Measurements from ENCODE around the gene FOXP1.

FOXP1 gene

DNA sequence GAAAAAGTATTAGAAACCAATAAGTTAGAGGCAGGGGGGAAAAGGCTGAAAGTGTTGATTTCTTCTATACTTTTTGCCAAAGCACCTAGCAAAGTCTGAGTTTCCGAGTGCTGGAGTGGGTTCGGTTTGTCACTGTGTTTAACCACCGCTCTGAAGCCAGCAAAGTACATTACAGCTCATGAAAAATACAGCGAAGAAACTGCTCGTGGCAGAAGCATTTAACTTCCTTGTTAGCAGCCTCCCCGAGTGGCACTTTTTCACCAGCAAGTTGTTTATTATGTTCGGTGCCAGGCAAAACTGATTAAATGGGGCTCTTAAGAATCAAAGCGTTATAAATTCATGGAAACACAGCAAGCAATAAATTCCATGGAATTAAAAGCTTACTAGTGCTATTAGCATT lies 313.6 kb downstream of the FOXP1 start:
- H3K36me3 Mint-ChIP-seq (ENCODE audit: insufficient read depth): no peaks in the 10 kb centered on the region

DNA sequence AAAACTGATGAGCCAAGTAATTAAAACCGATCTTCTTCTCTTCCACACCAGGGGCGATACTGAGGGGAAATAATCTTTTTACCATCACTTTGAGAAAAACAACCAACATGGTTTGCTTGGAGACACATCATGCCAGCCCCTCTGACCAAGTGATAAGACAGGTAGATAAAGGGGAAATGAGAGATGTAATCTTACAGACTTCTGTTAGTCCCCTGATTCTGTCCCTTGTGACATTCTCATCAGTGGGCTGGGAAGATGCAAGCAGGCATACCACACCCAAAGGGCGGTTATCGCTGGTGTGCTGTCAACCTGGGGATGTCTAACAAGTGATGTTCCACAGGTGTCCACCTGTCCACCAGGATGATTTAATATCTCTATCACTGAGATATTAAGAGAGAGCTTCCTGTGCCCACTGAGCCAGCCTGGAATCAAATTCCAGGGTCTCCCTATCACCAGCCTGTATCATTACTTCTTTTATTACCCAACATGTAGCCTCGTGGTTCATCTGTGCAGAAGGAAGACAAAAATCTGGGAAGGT lies 315.0 kb downstream of the FOXP1 start:
- H3K27ac Mint-ChIP-seq: no peak overlapping the region
- ATAC-seq (replicated peaks): no peak
- H3K36me3 Mint-ChIP-seq (ENCODE audit: insufficient read depth): peaks cover 4% of the 10 kb centered on the region
- H3K4me3 Mint-ChIP-seq: no peak overlapping the region
- H3K4me1 Mint-ChIP-seq (ENCODE audit: low read depth in 2 of 2): peaks cover 8 to 26% of the 10 kb centered on the region in 2 donors
- H3K9me3 Mint-ChIP-seq: no peaks in the 10 kb centered on the region
- H3K27me3 Mint-ChIP-seq: no peaks in the 10 kb centered on the region
- no peak for DNase-seq

More for the DNA sequence above, 313.6 kb downstream of the FOXP1 start:
- H3K4me3 Mint-ChIP-seq: no peak overlapping the region
- no peak for ATAC-seq (replicated peaks)
- H3K9me3 Mint-ChIP-seq: no peaks in the 10 kb centered on the region
- peaks cover 8 to 20% of the 10 kb centered on the region in 2 donors for H3K4me1 Mint-ChIP-seq (ENCODE audit: low read depth in 2 of 2)
- no peak for DNase-seq
- H3K27ac Mint-ChIP-seq: peak overlapping the region in 1 of 2 donors; percentile 49
- H3K27me3 Mint-ChIP-seq: no peaks in the 10 kb centered on the region

DNA sequence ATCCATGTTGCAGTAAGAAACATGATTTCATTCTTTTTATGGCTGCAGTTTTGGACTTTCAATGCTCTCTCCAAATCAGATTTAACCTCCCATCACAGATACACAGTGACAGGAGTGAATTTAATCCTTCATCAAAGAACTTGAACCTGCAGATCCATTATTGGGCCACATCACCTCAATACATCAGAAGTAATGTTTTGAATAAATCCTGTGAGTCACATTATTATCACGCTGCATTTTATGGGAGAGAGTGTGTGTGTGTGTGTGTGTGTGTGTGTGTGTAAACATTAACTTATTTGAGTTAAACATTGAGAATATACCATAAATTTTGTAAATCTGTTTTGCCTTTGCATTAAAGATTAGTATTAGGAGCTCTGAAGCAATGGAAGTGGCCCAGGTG lies 316.7 kb downstream of the FOXP1 start:
- ATAC-seq (replicated peaks) (no peak), DNase-seq (no peak)
- H3K4me1 Mint-ChIP-seq (ENCODE audit: low read depth in 2 of 2): peaks cover 14 to 23% of the 10 kb centered on the region in 2 donors
- H3K36me3 Mint-ChIP-seq (ENCODE audit: insufficient read depth): peaks cover 5% of the 10 kb centered on the region
- no peaks in the 10 kb centered on the region for H3K9me3 Mint-ChIP-seq
- no peak overlapping the region for H3K27ac Mint-ChIP-seq
- no peaks in the 10 kb centered on the region for H3K27me3 Mint-ChIP-seq
- H3K4me3 Mint-ChIP-seq: no peak overlapping the region

DNA sequence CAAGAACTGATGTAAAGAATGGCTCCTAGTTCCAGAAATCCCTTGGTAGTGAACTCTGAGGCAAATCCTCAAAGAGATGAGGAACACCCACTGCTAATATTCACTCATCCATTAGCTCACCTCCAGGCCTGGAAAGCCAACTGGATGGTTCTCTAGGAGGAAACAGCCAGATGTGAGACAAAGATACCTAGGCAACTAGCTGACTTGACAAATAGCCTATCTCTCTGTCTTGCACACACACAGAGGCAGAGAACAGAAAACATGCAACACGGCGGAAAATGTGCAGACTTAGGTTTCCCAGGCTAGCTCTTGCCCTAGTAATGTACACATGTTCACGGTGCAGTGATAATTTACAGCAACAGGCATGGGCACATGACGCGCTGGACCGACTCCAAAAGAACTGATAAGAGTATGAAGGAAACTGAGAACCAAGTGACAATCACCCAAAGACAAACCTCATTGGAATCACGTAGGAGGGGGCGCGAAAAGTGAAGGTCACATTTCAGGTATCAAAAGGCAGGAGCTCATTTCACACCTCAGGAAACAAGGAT lies 318.1 kb downstream of the FOXP1 start:
- no peak overlapping the region for H3K4me3 Mint-ChIP-seq
- peaks cover 14 to 22% of the 10 kb centered on the region in 2 donors for H3K4me1 Mint-ChIP-seq (ENCODE audit: low read depth in 2 of 2)
- no peaks in the 10 kb centered on the region for H3K27me3 Mint-ChIP-seq
- ATAC-seq (replicated peaks) (no peak), DNase-seq (no peak)
- H3K9me3 Mint-ChIP-seq: no peaks in the 10 kb centered on the region
- peaks cover 5% of the 10 kb centered on the region for H3K36me3 Mint-ChIP-seq (ENCODE audit: insufficient read depth)
- H3K27ac Mint-ChIP-seq: peak overlapping the region; percentile 64 to 78

DNA sequence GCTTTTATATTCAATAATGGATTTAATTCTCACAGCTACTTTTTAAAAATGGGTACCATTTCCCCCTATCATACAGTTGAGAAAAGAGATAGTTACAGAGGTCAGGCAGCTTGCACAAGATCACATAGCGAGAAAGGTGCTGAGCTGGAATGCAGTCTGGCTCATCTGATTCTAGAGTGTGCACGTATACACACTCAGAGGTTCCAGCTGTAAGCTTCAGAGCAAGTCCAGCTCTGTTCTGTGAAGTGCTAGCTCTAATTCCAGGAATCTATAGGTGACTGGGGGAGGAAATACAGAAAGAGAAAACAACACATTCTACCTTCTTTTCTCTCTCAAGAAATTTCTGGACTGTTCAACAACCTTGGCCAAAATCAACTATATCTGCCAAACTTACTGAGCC lies 318.7 kb downstream of the FOXP1 start:
- Mint-ChIP-seq H3K4me3 (no peak overlapping the region), H3K36me3 (ENCODE audit: insufficient read depth) (peaks cover 5% of the 10 kb centered on the region), H3K9me3 (no peaks in the 10 kb centered on the region), H3K27me3 (no peaks in the 10 kb centered on the region), H3K27ac (no peak overlapping the region), H3K4me1 (ENCODE audit: low read depth in 2 of 2) (peaks cover 14 to 19% of the 10 kb centered on the region in 2 donors)
- DNase-seq (no peak), ATAC-seq (replicated peaks) (no peak)

DNA sequence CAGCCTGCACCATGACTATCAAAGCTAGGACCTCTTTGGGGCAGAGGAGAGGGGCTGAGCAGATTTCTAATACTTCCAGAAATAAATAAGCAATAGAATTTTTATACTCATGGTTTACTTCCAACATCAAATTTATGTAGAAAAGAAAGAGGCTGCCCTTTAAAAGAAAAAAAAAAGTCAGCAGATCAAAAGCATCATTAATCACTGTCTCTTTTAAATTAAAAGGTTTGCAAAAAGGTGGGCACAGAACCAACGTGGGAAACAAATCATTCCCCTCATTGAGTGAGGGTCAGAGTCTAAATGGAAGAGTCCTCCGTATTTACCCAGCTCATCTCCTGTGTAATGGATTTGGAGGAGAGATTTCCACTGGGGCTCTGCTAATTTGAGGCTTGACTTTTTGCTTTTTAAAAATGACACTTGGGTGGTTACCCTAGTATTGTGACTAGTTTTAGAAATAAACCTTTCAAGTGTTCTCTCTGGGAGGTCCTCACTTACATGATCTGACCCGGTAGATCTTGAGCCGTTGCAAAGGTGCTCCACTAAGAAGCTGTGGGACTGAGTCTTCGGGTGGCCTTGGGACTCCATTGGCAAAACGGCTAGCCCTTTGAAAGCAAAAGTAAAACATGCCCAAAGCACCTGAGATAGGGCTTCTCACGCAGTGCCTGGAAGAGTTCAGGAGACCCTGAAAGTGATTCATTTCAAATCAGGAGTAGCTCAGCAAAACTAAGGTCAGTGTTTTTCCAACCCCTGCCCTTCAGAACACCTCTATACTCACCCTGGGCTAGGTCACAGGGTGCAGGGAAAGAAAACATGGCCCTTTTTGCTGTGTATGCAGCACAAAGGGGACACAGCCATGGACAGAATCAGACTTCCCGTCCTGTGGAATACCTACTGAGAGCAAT lies 320.9 kb downstream of the FOXP1 start:
- Mint-ChIP-seq H3K4me3 (no peak overlapping the region), H3K9me3 (no peaks in the 10 kb centered on the region), H3K36me3 (ENCODE audit: insufficient read depth) (peaks cover 5% of the 10 kb centered on the region), H3K4me1 (ENCODE audit: low read depth in 2 of 2) (peaks cover 16 to 25% of the 10 kb centered on the region in 2 donors), H3K27ac (peak overlapping the region in 1 of 2 donors; percentile 17), H3K27me3 (no peaks in the 10 kb centered on the region)
- ATAC-seq (replicated peaks): no peak
- no peak for DNase-seq

DNA sequence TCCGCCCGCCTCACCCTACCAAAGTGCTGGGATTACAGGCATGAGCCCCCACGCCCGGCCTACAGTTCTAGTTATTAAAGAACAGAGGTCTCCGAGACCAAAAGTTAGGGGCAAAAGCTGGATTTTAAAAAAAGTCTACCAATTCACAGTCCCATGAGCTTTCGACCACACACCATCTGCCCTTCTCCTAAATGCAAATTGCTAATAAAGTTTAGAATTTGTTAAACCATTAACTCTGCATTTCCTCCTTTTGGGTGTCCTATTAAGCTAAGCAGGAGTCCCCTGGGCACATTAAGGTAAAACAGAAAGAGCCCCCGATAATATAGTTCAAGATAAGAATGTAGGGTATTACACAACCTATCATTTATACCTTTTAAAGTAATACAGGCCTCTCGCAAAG lies 322.7 kb downstream of the FOXP1 start:
- Mint-ChIP-seq H3K36me3 (ENCODE audit: insufficient read depth) (peaks cover 5% of the 10 kb centered on the region), H3K4me3 (no peak overlapping the region)
- ATAC-seq (replicated peaks): no peak

DNA sequence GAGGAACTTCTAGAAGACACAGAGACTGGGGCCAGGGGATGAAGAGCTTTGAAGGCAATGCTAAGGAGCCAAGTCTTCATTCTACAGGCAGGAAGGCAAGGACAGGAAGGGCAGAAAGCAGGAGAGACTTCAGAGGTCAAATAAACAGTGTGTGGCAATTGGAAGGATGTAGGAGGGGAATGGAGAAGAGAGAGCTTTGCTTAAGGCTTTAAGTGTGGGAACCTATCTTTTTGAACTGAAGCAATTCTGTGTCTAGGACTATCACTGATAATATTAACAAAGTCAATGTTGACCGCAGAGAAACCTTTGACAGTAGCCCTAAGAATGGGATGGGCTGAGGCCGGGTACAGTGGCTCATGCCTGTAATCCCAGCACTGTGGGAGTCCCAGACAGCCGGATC lies 325.0 kb downstream of the FOXP1 start:
- Mint-ChIP-seq H3K36me3 (ENCODE audit: insufficient read depth) (peaks cover under 1% of the 10 kb centered on the region), H3K9me3 (no peaks in the 10 kb centered on the region), H3K27me3 (no peaks in the 10 kb centered on the region), H3K4me1 (ENCODE audit: low read depth in 2 of 2) (peaks cover 9 to 10% of the 10 kb centered on the region in 2 donors), H3K27ac (no peak overlapping the region), H3K4me3 (no peak overlapping the region)
- no peak for DNase-seq
- no peak for ATAC-seq (replicated peaks)

More for the DNA sequence above, 322.7 kb downstream of the FOXP1 start:
- no peaks in the 10 kb centered on the region for H3K27me3 Mint-ChIP-seq
- peaks cover 15 to 23% of the 10 kb centered on the region in 2 donors for H3K4me1 Mint-ChIP-seq (ENCODE audit: low read depth in 2 of 2)
- H3K9me3 Mint-ChIP-seq: no peaks in the 10 kb centered on the region
- DNase-seq: no peak
- H3K27ac Mint-ChIP-seq: no peak overlapping the region

DNA sequence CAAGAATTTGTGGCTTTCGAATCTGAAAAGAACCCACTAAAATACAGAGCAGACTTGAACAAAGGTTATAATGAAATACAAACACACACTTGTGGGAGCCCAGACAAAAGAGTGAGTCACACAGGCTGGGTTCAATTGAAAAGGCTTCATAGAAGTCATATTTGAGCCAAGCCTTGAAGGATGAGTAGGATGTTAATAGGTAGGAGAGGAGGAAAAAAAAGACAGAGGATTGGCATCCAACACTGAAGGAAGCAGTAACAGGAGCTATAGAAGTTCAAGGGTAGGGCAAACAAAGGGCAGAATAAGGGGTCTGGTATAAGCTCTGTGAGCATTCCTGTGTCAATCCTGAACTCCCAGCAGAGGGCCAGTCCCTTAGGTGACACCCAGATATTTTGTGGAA lies 325.4 kb downstream of the FOXP1 start:
- Mint-ChIP-seq H3K4me3 (no peak overlapping the region), H3K27me3 (no peaks in the 10 kb centered on the region), H3K27ac (peak overlapping the region in 1 of 2 donors; percentile 3), H3K36me3 (ENCODE audit: insufficient read depth) (no peaks in the 10 kb centered on the region), H3K9me3 (no peaks in the 10 kb centered on the region), H3K4me1 (ENCODE audit: low read depth in 2 of 2) (peaks cover 7 to 9% of the 10 kb centered on the region in 2 donors)
- no peak for DNase-seq
- no peak for ATAC-seq (replicated peaks)

DNA sequence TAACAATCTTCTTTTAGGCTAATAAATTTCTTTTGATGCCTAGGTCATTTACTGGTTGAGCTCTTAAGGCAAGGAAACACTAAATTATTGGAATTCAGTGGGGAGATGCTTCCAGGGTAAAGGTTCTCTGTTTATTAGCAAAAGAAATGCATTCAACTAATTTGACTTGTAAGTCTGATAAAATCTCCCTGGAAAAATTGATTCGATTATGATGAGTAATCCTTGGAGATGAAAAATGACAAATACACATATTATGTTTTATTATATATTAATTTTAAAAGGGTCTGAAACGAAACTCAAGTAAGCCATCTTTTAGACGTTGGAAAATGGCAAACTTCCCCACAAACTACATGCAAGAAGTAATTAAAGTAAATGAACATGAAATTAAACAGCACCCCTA lies 328.0 kb downstream of the FOXP1 start:
- H3K36me3 Mint-ChIP-seq (ENCODE audit: insufficient read depth): no peaks in the 10 kb centered on the region
- H3K9me3 Mint-ChIP-seq: no peaks in the 10 kb centered on the region
- ATAC-seq (replicated peaks): no peak
- H3K4me1 Mint-ChIP-seq (ENCODE audit: low read depth in 2 of 2): peaks cover 5 to 15% of the 10 kb centered on the region in 2 donors
- no peak for DNase-seq
- no peaks in the 10 kb centered on the region for H3K27me3 Mint-ChIP-seq
- no peak overlapping the region for H3K27ac Mint-ChIP-seq
- H3K4me3 Mint-ChIP-seq: no peak overlapping the region

DNA sequence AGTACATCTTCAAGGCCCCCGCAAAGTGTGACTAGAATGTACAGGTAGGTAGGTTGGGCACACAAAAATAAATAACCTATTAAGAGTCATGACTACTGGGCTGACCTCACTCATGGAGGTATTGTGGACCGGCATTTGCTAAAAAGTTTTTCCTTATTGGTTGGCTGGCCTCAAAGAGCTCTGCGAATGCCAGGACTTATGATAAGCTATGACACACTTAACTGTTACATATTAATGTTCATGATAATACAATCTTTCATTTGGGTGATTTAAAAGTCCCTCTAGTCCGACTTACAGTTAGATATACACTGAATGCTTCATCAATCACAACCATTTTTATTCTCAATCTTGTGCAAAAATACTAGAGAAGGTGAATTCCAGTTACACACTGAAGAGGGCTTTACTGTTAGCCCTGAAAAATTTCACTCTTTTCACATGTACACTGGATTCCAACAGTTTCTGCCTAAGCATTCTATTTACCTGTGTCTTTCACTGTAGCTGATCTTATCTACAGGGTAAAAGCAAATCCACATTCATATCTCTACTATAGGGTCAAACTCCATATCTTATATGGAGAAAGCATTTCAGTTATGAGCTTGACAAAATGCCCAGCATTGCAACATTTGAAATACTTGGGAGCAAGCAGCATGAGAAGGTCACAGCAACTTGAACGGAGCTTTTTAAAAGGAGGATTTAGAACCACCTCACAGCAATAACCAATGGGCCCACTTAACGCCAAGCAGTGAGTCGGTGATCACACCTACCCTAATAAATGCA lies 329.1 kb downstream of the FOXP1 start:
- DNase-seq (no peak), ATAC-seq (replicated peaks) (no peak)
- H3K9me3 Mint-ChIP-seq: no peaks in the 10 kb centered on the region
- H3K4me1 Mint-ChIP-seq (ENCODE audit: low read depth in 2 of 2): peaks cover 5 to 17% of the 10 kb centered on the region in 2 donors
- no peak overlapping the region for H3K27ac Mint-ChIP-seq
- no peaks in the 10 kb centered on the region for H3K36me3 Mint-ChIP-seq (ENCODE audit: insufficient read depth)
- no peaks in the 10 kb centered on the region for H3K27me3 Mint-ChIP-seq
- no peak overlapping the region for H3K4me3 Mint-ChIP-seq

DNA sequence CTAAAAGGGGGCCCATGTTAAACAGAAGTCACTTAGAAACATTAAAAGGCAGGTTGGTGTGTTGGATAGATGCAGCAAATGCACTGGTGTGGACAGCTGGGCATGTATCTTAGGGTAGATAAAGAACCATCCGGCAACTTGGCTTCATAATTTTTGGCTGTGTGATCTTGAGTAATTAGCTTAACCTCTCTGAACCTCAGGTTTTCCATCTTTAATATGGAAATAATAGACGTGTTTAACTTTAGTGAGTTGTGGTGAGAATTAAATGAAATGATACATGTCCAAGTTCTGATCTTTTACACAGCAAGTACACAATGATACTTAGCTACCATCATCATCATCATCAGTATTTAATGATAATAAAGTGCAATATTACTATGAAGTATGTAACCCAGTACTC lies 330.4 kb downstream of the FOXP1 start:
- peaks cover 4 to 11% of the 10 kb centered on the region in 2 donors for H3K4me1 Mint-ChIP-seq (ENCODE audit: low read depth in 2 of 2)
- no peaks in the 10 kb centered on the region for H3K36me3 Mint-ChIP-seq (ENCODE audit: insufficient read depth)
- DNase-seq (no peak), ATAC-seq (replicated peaks) (no peak)
- no peaks in the 10 kb centered on the region for H3K27me3 Mint-ChIP-seq
- no peak overlapping the region for H3K27ac Mint-ChIP-seq
- H3K4me3 Mint-ChIP-seq: no peak overlapping the region
- H3K9me3 Mint-ChIP-seq: no peaks in the 10 kb centered on the region

DNA sequence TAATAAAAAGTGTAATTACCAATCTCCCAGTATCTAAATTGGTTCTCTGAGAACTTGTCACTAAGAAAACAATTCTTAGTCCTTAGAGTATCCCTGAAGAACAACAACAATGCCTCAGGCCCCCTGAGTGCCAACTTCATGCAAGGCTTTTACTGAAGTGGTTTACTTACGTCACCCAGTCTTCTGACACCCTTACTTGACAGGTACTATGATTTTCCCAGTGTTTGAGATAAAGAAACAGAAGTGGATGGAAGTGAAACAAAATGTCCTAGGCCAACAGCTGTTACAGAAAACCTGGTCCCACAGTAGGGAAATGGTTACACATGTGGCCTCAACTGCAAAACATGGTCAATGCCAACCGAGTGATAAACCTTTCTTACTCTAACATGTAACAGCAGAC lies 331.1 kb downstream of the FOXP1 start:
- H3K27ac Mint-ChIP-seq: no peak overlapping the region
- no peak for ATAC-seq (replicated peaks)
- H3K36me3 Mint-ChIP-seq (ENCODE audit: insufficient read depth): no peaks in the 10 kb centered on the region
- no peaks in the 10 kb centered on the region for H3K27me3 Mint-ChIP-seq
- peaks cover 3 to 11% of the 10 kb centered on the region in 2 donors for H3K4me1 Mint-ChIP-seq (ENCODE audit: low read depth in 2 of 2)
- DNase-seq: no peak
- no peak overlapping the region for H3K4me3 Mint-ChIP-seq
- H3K9me3 Mint-ChIP-seq: no peaks in the 10 kb centered on the region
